ENCODE measurements around the gene RBM11. TPM values are rescaled to one million over a fixed set of nuclear protein-coding genes. Genes with fewer than 3 reads are reported as not detected.

RBM11 gene
- total RNA-seq, 2 experiments from 2014 or later = 2.3 to 2.7 TPM

GRCh38 chr21:14241297-14241696, 25.3 kb downstream of the RBM11 start:
- H3K4me1 Mint-ChIP-seq (ENCODE audit: low read depth) = no peaks in the 10 kb centered on the region
- intact Hi-C loops (cut with micrococcal nuclease) = no loop called here
- CTCF ChIA-PET = interaction anchor here (1.2 to 2.7 kb wide), 2 partner anchors 12 to 17 kb away, joined by 3 to 11 read pairs; no protein-coding TSS in a partner anchor
- H3K9me3 Mint-ChIP-seq = no peaks in the 10 kb centered on the region
- DNase-seq = no peak
- H3K27ac Mint-ChIP-seq = no peak overlapping the region
- POLR2A ChIA-PET = interaction anchor here (0.7 kb wide), 1 partner anchor 1215 kb away, joined by 3 read pairs; no protein-coding TSS in a partner anchor
- no peaks in the 10 kb centered on the region for H3K36me3 Mint-ChIP-seq (ENCODE audit: low read depth)
- no peak for ATAC-seq
- peaks cover 2% of the 10 kb centered on the region for H3K27me3 Mint-ChIP-seq
- no peak for TF ChIP-seq CTCF (IDR thresholded peaks at IDR 0.05)
- H3K4me3 Mint-ChIP-seq = no peak overlapping the region

DNA sequence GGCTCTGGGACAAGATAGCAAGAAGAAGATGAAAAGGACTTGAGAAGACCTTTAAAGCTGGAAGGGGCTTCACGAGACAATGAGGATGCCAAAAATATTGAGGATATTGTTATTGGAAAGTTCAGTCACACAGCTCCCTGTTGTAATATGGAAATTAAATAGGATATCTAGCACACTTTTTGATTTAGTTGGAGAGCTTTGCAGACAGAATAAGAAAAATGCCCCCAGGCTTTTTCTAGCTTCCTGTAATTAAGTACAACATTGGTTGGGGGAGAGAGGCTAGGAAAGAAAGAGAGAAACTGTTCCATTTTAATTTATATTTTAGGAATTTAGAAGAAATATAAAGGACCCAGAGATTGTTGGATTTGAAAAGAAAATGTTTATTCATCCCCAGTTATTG, 27.5 kb downstream of the RBM11 start:
- no peak for ATAC-seq
- no peaks in the 10 kb centered on the region for H3K4me1 Mint-ChIP-seq (ENCODE audit: low read depth)
- no peak for DNase-seq
- intact Hi-C loops (cut with micrococcal nuclease) = no loop called here
- no peaks in the 10 kb centered on the region for H3K36me3 Mint-ChIP-seq (ENCODE audit: low read depth)
- H3K4me3 Mint-ChIP-seq = no peak overlapping the region
- TF ChIP-seq CTCF (IDR thresholded peaks at IDR 0.05) = no peak
- H3K9me3 Mint-ChIP-seq = no peaks in the 10 kb centered on the region
- ChIA-PET CTCF (interaction anchor here (2.8 kb wide), 1 partner anchor 9 kb away, joined by 14 read pairs; no protein-coding TSS in a partner anchor), POLR2A (no interaction called here)
- no peak overlapping the region for H3K27ac Mint-ChIP-seq
- peaks cover 4% of the 10 kb centered on the region for H3K27me3 Mint-ChIP-seq

- POLR2A ChIA-PET = no interaction called here
- DNase-seq (no peak), ATAC-seq (no peak)
- peaks cover 6% of the 10 kb centered on the region for H3K27me3 Mint-ChIP-seq
- no peak overlapping the region for H3K27ac Mint-ChIP-seq
- intact Hi-C loops (cut with micrococcal nuclease) = no loop called here
- no peak for TF ChIP-seq CTCF (IDR thresholded peaks at IDR 0.05)
- H3K36me3 Mint-ChIP-seq (ENCODE audit: low read depth) = no peaks in the 10 kb centered on the region
- H3K4me3 Mint-ChIP-seq = no peak overlapping the region
- CTCF ChIA-PET = interaction anchor here (2.8 kb wide), 1 partner anchor 9 kb away, joined by 14 read pairs; no protein-coding TSS in a partner anchor
- no peaks in the 10 kb centered on the region for H3K4me1 Mint-ChIP-seq (ENCODE audit: low read depth)
- H3K9me3 Mint-ChIP-seq = no peaks in the 10 kb centered on the region
Measured at GRCh38 chr21:14243874-14244273, 27.9 kb downstream of the RBM11 start.

DNA sequence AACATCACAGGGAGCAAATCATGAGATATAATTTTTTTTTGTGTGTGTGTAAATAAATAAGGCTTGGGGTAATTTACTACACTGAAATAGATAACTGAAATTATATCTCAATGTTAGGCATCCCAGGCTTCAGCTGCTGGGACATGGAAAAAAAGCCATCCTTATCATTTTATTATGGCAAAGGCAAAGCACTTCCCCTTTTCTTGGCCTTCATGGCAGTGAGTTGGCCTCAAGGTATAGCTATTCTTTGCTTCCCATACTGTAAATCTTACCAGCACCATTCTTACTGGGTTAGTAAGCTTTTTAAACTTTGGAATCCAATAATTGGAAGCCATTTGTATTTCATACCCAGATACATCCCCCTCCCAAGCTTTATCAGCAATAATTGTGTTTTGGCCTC, 29.0 kb downstream of the RBM11 start:
- Mint-ChIP-seq H3K36me3 (ENCODE audit: low read depth) (no peaks in the 10 kb centered on the region), H3K4me1 (ENCODE audit: low read depth) (no peaks in the 10 kb centered on the region), H3K9me3 (peaks cover 3% of the 10 kb centered on the region), H3K27me3 (peaks cover 8% of the 10 kb centered on the region), H3K4me3 (no peak overlapping the region), H3K27ac (no peak overlapping the region)
- DNase-seq (no peak), ATAC-seq (no peak)
- TF ChIP-seq CTCF (IDR thresholded peaks at IDR 0.05) = no peak
- CTCF ChIA-PET = interaction anchor here (1.0 to 2.8 kb wide), 3 partner anchors 8 to 16 kb away, joined by 3 to 14 read pairs (median 4); no protein-coding TSS in a partner anchor
- intact Hi-C loops (cut with micrococcal nuclease) = no loop called here
- POLR2A ChIA-PET = no interaction called here

- H3K9me3 Mint-ChIP-seq = peaks cover 3% of the 10 kb centered on the region
- H3K27ac Mint-ChIP-seq = no peak overlapping the region
- ChIA-PET CTCF (interaction anchor here (0.8 to 1.0 kb wide), 3 partner anchors 8 to 16 kb away, joined by 3 to 4 read pairs (median 3); no protein-coding TSS in a partner anchor), POLR2A (no interaction called here)
- peaks cover 10% of the 10 kb centered on the region for H3K27me3 Mint-ChIP-seq
- no peak for DNase-seq
- no peaks in the 10 kb centered on the region for H3K4me1 Mint-ChIP-seq (ENCODE audit: low read depth)
- no peaks in the 10 kb centered on the region for H3K36me3 Mint-ChIP-seq (ENCODE audit: low read depth)
- no peak for TF ChIP-seq CTCF (IDR thresholded peaks at IDR 0.05)
- H3K4me3 Mint-ChIP-seq = no peak overlapping the region
- ATAC-seq = no peak
- intact Hi-C loops (cut with micrococcal nuclease) = no loop called here
Measured at GRCh38 chr21:14245711-14246110, 29.8 kb downstream of the RBM11 start.

Measured in activated CD8-positive, alpha-beta T cell treated with anti-CD3 and anti-CD28 coated beads for 36 hours (primary cell).